Measurements from ENCODE around the gene CDC6. TPM values are rescaled to one million over a fixed set of nuclear protein-coding genes. Genes with fewer than 3 reads are reported as not detected.

Gene CDC6
- total and polyA plus RNA-seq, 2 donors (not counting 3 experiments of a cell fraction or from before 2014, with no cell fraction given) = 15.5 to 55.2 TPM

DNA sequence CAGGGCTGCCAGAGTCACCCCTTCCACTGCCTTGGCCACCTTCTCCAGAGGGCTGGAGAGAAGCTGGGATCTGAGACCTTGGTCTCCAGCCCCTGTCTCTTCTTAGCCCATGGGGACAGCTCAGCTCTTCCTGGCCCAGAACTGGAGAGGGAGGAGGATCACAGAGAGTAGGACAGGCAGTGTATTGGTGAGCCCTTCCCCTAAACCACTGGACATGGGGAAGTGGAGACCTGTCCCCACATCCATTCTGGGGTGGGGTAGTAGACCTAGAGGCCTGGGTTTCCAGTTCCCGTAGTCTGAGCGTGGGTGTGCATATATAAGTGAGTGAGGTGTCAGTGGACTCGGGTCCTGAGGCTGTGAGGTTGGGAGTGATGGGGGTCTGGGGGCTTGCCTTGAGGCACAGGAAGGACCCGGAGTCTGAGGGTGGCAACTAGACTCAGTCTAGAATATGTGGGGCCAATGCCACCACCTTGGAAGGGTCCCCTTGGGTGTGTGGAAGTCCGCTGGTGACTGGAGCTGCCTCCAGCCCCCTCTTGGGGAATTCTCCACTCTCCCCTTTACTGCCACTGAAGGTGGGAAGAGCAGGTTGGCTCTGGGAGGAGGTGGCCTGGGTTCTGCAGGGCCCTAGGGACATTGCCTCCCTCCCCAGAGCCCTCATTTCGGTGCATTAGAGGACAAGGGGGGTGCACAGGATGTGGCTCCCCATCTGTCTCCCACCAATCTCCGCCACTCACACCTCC, 56.9 kb downstream of the CDC6 start:
- intact Hi-C loops (cut with micrococcal nuclease) = loop anchor here (5.0 kb wide), 1 partner anchor 127 kb away; the partner anchor contains the start of gene WIPF2
- ChIA-PET POLR2A (interaction anchor here (1.3 to 1.8 kb wide), 2 partner anchors 25 to 28 kb away, joined by 3 to 6 read pairs; no protein-coding TSS in a partner anchor), CTCF (interaction anchor here (0.8 to 10.6 kb wide), 11 partner anchors 10 to 189 kb away, joined by 3 to 109 read pairs (median 6); no protein-coding TSS in a partner anchor)
- Histone ChIP-seq H3K27ac (ENCODE audit: insufficient read depth, low read depth, low read length) (peak overlapping the region; percentile 77), H3K79me2 (ENCODE audit: control insufficient read depth, insufficient read depth, low read length) (peaks cover 70% of the 10 kb centered on the region), H2AFZ (ENCODE audit: low read depth, low read length) (no peak overlapping the region), H3K4me2 (ENCODE audit: insufficient read depth, low read length) (peak overlapping the region; percentile 62), H3K9ac (replicated peaks; ENCODE audit: extremely low read depth, insufficient read depth, low read length) (peak overlapping the region; percentile 89), H3K27me3 (ENCODE audit: control insufficient read depth in 2 of 2, insufficient read depth in 2 of 2, low read length in 2 of 2) (no peaks in the 10 kb centered on the region), H3K9me3 (replicated peaks; ENCODE audit: control insufficient read depth, insufficient read depth, low read length) (no peaks in the 10 kb centered on the region), H3K36me3 (ENCODE audit: control insufficient read depth in 2 of 2, extremely low read depth in 1 of 2, insufficient read depth in 2 of 2, low read length in 2 of 2) (peaks cover 0 to 9% of the 10 kb centered on the region in 2 experiments), H4K20me1 (replicated peaks; ENCODE audit: control insufficient read depth, extremely low read depth, insufficient read depth, low read length) (no peaks in the 10 kb centered on the region), H3K4me1 (ENCODE audit: control insufficient read depth, extremely low read depth, insufficient read depth, low read length) (peaks cover 67% of the 10 kb centered on the region), H3K9me1 (replicated peaks; ENCODE audit: control insufficient read depth, extremely low read depth, insufficient read depth, low read length) (no peaks in the 10 kb centered on the region), H3K4me3 (replicated peaks in 1 of 3; ENCODE audit: insufficient read depth in 1 of 3, low read depth in 1 of 3, low read length in 3 of 3) (peak overlapping the region in 2 of 3 experiments; percentile 69 to 85)
- DNase-seq (ENCODE audit: low read depth, low spot score) = peak; percentile 43
- dilution Hi-C loops (cut with MboI; ENCODE audit: extremely low pct_ligation_motif_present, low sequenced_read_pairs) = no loop called here
- no peak for TF ChIP-seq MYC (IDR thresholded peaks at IDR 0.05; ENCODE audit: low read depth, low read length)
- TF ChIP-seq GATA2 (IDR thresholded peaks at IDR 0.05; ENCODE audit: insufficient read depth, insufficient read length, low read depth, low read length) = no peak
- TF ChIP-seq POLR2A (IDR thresholded peaks at IDR 0.05; ENCODE audit: low read depth, low read length) = peak; percentile 35
- no peak for TF ChIP-seq JUN (IDR thresholded peaks at IDR 0.05; ENCODE audit: borderline replicate concordance, insufficient read depth, insufficient read length, low read depth)
- TF ChIP-seq FOS (IDR thresholded peaks at IDR 0.05; ENCODE audit: borderline replicate concordance, insufficient read depth, low read length) = no peak
- TF ChIP-seq POLR2AphosphoS5 (IDR thresholded peaks at IDR 0.05; ENCODE audit: insufficient read depth, low read depth, low read length) = no peak
- TF ChIP-seq, protein P1, sequence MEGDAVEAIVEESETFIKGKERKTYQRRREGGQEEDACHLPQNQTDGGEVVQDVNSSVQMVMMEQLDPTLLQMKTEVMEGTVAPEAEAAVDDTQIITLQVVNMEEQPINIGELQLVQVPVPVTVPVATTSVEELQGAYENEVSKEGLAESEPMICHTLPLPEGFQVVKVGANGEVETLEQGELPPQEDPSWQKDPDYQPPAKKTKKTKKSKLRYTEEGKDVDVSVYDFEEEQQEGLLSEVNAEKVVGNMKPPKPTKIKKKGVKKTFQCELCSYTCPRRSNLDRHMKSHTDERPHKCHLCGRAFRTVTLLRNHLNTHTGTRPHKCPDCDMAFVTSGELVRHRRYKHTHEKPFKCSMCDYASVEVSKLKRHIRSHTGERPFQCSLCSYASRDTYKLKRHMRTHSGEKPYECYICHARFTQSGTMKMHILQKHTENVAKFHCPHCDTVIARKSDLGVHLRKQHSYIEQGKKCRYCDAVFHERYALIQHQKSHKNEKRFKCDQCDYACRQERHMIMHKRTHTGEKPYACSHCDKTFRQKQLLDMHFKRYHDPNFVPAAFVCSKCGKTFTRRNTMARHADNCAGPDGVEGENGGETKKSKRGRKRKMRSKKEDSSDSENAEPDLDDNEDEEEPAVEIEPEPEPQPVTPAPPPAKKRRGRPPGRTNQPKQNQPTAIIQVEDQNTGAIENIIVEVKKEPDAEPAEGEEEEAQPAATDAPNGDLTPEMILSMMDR (IDR thresholded peaks at IDR 0.05; ENCODE audit: extremely low read depth in 1 of 2, insufficient read depth in 1 of 2, low read depth in 1 of 2, low read length in 2 of 2) = no peak
- BruUV-seq (replicated peaks) = no TSS peak
- FAIRE-seq = no peak

Measured in endothelial cell of umbilical vein (primary cell).